Measurements from ENCODE around the gene SPECC1. TPM values are rescaled to one million over a fixed set of nuclear protein-coding genes. Genes with fewer than 3 reads are reported as not detected.
"Not testable (repeated sequence)": the region's sequence is repeated elsewhere in the genome, so short reads cannot be mapped to it uniquely, and the experiment has no call there.

Gene SPECC1
- total and polyA plus RNA-seq, 2 donors (not counting 1 experiment from before 2014, with no cell fraction given) = 13.4 to 30.9 TPM

DNA sequence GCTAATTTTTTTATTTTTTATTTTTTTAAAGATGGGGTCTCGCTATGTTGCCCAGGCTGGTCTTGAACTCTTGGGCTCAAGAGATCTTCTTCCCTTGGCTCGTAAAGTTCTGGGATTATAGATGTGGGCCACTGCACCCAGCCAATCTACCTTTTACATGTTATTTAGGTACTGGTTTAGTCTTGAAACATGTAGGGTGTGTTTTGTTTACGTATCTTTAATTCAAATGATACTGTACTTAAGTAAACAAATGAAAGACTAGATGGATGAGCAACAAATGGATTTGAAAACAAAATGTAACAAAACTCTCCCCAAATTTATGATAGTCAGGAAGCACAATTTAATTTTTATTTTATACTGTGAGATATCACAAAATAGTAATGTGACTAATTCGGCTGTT is 250.5 kb downstream of the SPECC1 start:
- Histone ChIP-seq H3K4me2 (ENCODE audit: extremely low read depth, insufficient read depth, low read length) (no peak overlapping the region), H3K27ac (ENCODE audit: insufficient read depth, low read length) (no peak overlapping the region), H3K27me3 (ENCODE audit: control insufficient read depth, insufficient read depth, low read length) (no peaks in the 10 kb centered on the region), H2AFZ (ENCODE audit: low read length) (no peak overlapping the region), H3K79me2 (ENCODE audit: control insufficient read depth, insufficient read depth, low read length) (no peaks in the 10 kb centered on the region), H3K9me3 (ENCODE audit: control insufficient read depth, insufficient read depth, low read depth, low read length) (no peaks in the 10 kb centered on the region), H4K20me1 (ENCODE audit: control insufficient read depth, extremely low read depth, insufficient read depth, low read length) (no peaks in the 10 kb centered on the region), H3K4me3 (replicated peaks in 1 of 4; ENCODE audit: control extremely low read depth in 1 of 4, insufficient read depth in 1 of 4, low read depth in 3 of 4, low read length in 4 of 4) (no peak overlapping the region), H3K9ac (ENCODE audit: insufficient read depth, low read length) (no peak overlapping the region), H3K36me3 (ENCODE audit: control insufficient read depth, insufficient read depth, low read length) (no peaks in the 10 kb centered on the region), H3K4me1 (ENCODE audit: control insufficient read depth, extremely low read depth, insufficient read depth, low read length) (no peaks in the 10 kb centered on the region)
- TF ChIP-seq EZH2 (IDR thresholded peaks at IDR 0.05; ENCODE audit: low read length, missing control alignments) (no peak), CTCF (conservative IDR thresholded peaks at IDR 0.05 in 1 of 2, IDR thresholded peaks at IDR 0.05 in 1 of 2; ENCODE audit: low read depth in 1 of 2, low read length in 2 of 2) (no peak)
- DNase-seq (ENCODE audit: low read depth in 2 of 2) = no peak

DNA sequence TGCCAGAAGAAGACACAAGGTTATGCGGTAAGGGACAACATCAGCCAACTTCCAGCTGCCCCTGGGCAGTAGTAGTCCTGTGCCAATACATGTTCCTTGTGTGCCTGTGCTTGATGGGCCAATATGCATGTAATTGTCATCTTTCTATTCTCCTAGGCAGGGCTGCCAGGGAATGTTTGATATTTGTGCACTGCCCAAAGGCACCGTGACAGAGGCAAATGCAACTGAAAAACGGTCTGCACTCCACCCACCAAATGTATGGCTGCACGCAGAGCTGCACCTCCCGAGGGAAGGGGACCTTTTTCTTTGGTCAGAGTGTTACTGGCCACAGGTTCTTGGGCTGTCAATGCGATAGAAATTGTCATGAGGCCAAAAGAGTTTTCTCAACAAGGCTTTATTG is 251.1 kb downstream of the SPECC1 start:
- Histone ChIP-seq H2AFZ (ENCODE audit: low read length) (no peak overlapping the region), H3K36me3 (ENCODE audit: control insufficient read depth, insufficient read depth, low read length) (no peaks in the 10 kb centered on the region), H3K4me3 (replicated peaks in 1 of 4; ENCODE audit: control extremely low read depth in 1 of 4, insufficient read depth in 1 of 4, low read depth in 3 of 4, low read length in 4 of 4) (no peak overlapping the region), H3K9ac (ENCODE audit: insufficient read depth, low read length) (no peak overlapping the region), H3K4me1 (ENCODE audit: control insufficient read depth, extremely low read depth, insufficient read depth, low read length) (no peaks in the 10 kb centered on the region), H4K20me1 (ENCODE audit: control insufficient read depth, extremely low read depth, insufficient read depth, low read length) (no peaks in the 10 kb centered on the region), H3K4me2 (ENCODE audit: extremely low read depth, insufficient read depth, low read length) (no peak overlapping the region), H3K27ac (ENCODE audit: insufficient read depth, low read length) (no peak overlapping the region), H3K9me3 (ENCODE audit: control insufficient read depth, insufficient read depth, low read depth, low read length) (no peaks in the 10 kb centered on the region), H3K27me3 (ENCODE audit: control insufficient read depth, insufficient read depth, low read length) (no peaks in the 10 kb centered on the region), H3K79me2 (ENCODE audit: control insufficient read depth, insufficient read depth, low read length) (no peaks in the 10 kb centered on the region)
- no peak for TF ChIP-seq CTCF (conservative IDR thresholded peaks at IDR 0.05 in 1 of 2, IDR thresholded peaks at IDR 0.05 in 1 of 2; ENCODE audit: low read depth in 1 of 2, low read length in 2 of 2)
- TF ChIP-seq EZH2 (IDR thresholded peaks at IDR 0.05; ENCODE audit: low read length, missing control alignments) = no peak
- DNase-seq (ENCODE audit: low read depth in 2 of 2) = no peak

DNA sequence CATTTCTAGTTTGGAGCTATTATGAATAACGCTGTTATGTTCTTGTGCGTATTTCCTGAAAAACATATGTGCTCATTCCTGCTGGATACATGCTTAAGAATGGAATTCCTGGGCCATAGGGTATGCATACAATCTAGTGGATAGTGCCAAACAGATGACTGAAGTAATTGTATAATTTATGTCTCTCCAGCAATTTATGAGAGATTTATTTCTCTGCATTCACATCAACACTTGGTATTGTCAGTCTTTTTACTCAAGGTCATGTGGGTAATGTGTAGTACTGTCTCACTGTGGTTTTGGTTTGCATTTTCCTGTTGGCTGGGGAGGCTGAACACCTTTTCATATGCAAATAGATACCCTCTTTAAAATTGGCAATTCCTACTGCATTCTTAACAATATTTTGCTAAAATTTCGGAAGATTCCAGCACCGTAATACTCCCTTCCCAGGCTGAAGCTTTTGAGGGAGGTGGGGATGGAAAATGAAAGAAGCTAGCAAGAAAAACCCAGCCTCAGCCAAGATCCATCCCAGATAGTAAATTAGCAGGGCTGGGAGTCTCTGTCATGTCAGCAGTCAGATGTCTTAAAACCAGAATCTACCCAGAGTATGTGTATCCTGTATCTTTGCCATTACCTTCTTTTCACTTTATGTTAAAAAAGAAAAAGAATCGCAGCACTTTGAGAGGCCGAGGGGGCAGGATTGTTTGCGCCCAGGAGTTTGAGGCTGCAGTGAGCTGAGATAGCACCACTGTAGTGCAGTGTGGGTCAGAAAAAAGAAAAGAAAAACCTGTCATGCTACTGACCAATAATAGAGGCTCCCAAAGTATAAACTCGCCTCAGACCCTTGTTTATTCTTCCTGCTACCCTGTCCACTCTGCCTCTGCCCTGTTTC is 253.3 kb downstream of the SPECC1 start:
- no peak overlapping the region for H2AFZ ChIP-seq (ENCODE audit: low read length)
- H3K9ac ChIP-seq (ENCODE audit: insufficient read depth, low read length) = no peak overlapping the region
- no peak overlapping the region for H3K4me2 ChIP-seq (ENCODE audit: extremely low read depth, insufficient read depth, low read length)
- no peak overlapping the region for H3K4me3 ChIP-seq (replicated peaks in 1 of 4; ENCODE audit: control extremely low read depth in 1 of 4, insufficient read depth in 1 of 4, low read depth in 3 of 4, low read length in 4 of 4)
- TF ChIP-seq CTCF (conservative IDR thresholded peaks at IDR 0.05 in 1 of 2, IDR thresholded peaks at IDR 0.05 in 1 of 2; ENCODE audit: low read depth in 1 of 2, low read length in 2 of 2) (no peak), EZH2 (IDR thresholded peaks at IDR 0.05; ENCODE audit: low read length, missing control alignments) (no peak)
- H3K36me3 ChIP-seq (ENCODE audit: control insufficient read depth, insufficient read depth, low read length) = no peaks in the 10 kb centered on the region
- no peak overlapping the region for H3K27ac ChIP-seq (ENCODE audit: insufficient read depth, low read length)
- DNase-seq (ENCODE audit: low read depth in 2 of 2) = peak in 1 of 2 donors; percentile 27
- H3K27me3 ChIP-seq (ENCODE audit: control insufficient read depth, insufficient read depth, low read length) = no peaks in the 10 kb centered on the region
- H4K20me1 ChIP-seq (ENCODE audit: control insufficient read depth, extremely low read depth, insufficient read depth, low read length) = no peaks in the 10 kb centered on the region
- no peaks in the 10 kb centered on the region for H3K9me3 ChIP-seq (ENCODE audit: control insufficient read depth, insufficient read depth, low read depth, low read length)
- H3K79me2 ChIP-seq (ENCODE audit: control insufficient read depth, insufficient read depth, low read length) = no peaks in the 10 kb centered on the region
- no peaks in the 10 kb centered on the region for H3K4me1 ChIP-seq (ENCODE audit: control insufficient read depth, extremely low read depth, insufficient read depth, low read length)

GRCh38 chr17:20263115-20263433 is 253.9 kb downstream of the SPECC1 start:
- not testable (repeated sequence) for H4K20me1 ChIP-seq (ENCODE audit: control insufficient read depth, extremely low read depth, insufficient read depth, low read length); H3K9me3 ChIP-seq (ENCODE audit: control insufficient read depth, insufficient read depth, low read depth, low read length); H3K4me1 ChIP-seq (ENCODE audit: control insufficient read depth, extremely low read depth, insufficient read depth, low read length); H3K27ac ChIP-seq (ENCODE audit: insufficient read depth, low read length); H3K36me3 ChIP-seq (ENCODE audit: control insufficient read depth, insufficient read depth, low read length); H3K4me3 ChIP-seq (replicated peaks in 1 of 4; ENCODE audit: control extremely low read depth in 1 of 4, insufficient read depth in 1 of 4, low read depth in 3 of 4, low read length in 4 of 4); H3K27me3 ChIP-seq (ENCODE audit: control insufficient read depth, insufficient read depth, low read length); H3K9ac ChIP-seq (ENCODE audit: insufficient read depth, low read length); DNase-seq (ENCODE audit: low read depth in 2 of 2); H3K79me2 ChIP-seq (ENCODE audit: control insufficient read depth, insufficient read depth, low read length); H2AFZ ChIP-seq (ENCODE audit: low read length); H3K4me2 ChIP-seq (ENCODE audit: extremely low read depth, insufficient read depth, low read length)

Data from fibroblast of lung (primary cell).